Ishikawa (cell line): ENCODE results near the gene LRRC75B.

ENCODE experiments used
- CEBPB ChIP-seq: IDR thresholded peaks from 2 replicates; pipeline ENCODE4 v1.6.1; 2012
- CREB1 ChIP-seq: IDR thresholded peaks from 2 replicates; pipeline ENCODE4 v1.6.1; 2012; ENCODE audit warnings: low read depth
- EGR1 ChIP-seq: IDR thresholded peaks from 2 replicates; pipeline ENCODE4 v1.6.1; 2012
- EP300 ChIP-seq: IDR thresholded peaks from 2 replicates; pipeline ENCODE4 v1.6.1; 2012; ENCODE audit warnings: borderline replicate concordance
- FOXM1 ChIP-seq: IDR thresholded peaks from 2 replicates; pipeline ENCODE4 v1.6.1; 2012; ENCODE audit warnings: low read depth, borderline replicate concordance
- MAX ChIP-seq: IDR thresholded peaks from 2 replicates; pipeline ENCODE4 v1.6.1; 2012
- NFIC ChIP-seq: IDR thresholded peaks from 2 replicates; pipeline ENCODE4 v1.6.1; 2012
- RAD21 ChIP-seq: IDR thresholded peaks from 2 replicates; pipeline ENCODE4 v1.6.1; 2012; ENCODE audit warnings: low read depth
- REST ChIP-seq: IDR thresholded peaks from 2 replicates; pipeline ENCODE4 v1.6.1; 2012; ENCODE audit warnings: low read depth, mild to moderate bottlenecking
- TAF1 ChIP-seq: IDR thresholded peaks from 2 replicates; pipeline ENCODE4 v1.6.1; 2012; ENCODE audit warnings: low read depth, mild to moderate bottlenecking
- TCF12 ChIP-seq: IDR thresholded peaks from 2 replicates; pipeline ENCODE4 v1.6.1; 2012; ENCODE audit warnings: low read depth
- TEAD4 ChIP-seq: IDR thresholded peaks from 2 replicates; pipeline ENCODE4 v1.6.1; 2012
- USF1 ChIP-seq: IDR thresholded peaks from 2 replicates; pipeline ENCODE4 v1.6.1; 2012
- YY1 ChIP-seq: IDR thresholded peaks from 2 replicates; pipeline ENCODE4 v1.6.1; 2012; ENCODE audit warnings: low read depth
- ZBTB7A ChIP-seq: IDR thresholded peaks from 2 replicates; pipeline ENCODE4 v1.6.1; 2012; ENCODE audit warnings: low read depth

LRRC75B gene

GRCh38 chr22:24543185-24543601 lies 49.7 kb downstream of the LRRC75B start:
- no peak for TF ChIP-seq TAF1
- no peak for TF ChIP-seq EP300
- TF ChIP-seq EGR1, result no peak
- no peak for TF ChIP-seq RAD21
- TF ChIP-seq TCF12, result no peak
- no peak for TF ChIP-seq YY1
- no peak for TF ChIP-seq CEBPB
- TF ChIP-seq NFIC, result no peak
- TF ChIP-seq ZBTB7A, result no peak
- TF ChIP-seq MAX, result no peak
- TF ChIP-seq USF1, result no peak

GRCh38 chr22:24542641-24543040 lies 50.2 kb downstream of the LRRC75B start:
- TF ChIP-seq YY1, result no peak
- no peak for TF ChIP-seq TCF12
- TF ChIP-seq EP300, result no peak
- no peak for TF ChIP-seq TEAD4
- no peak for TF ChIP-seq USF1
- no peak for TF ChIP-seq CREB1
- TF ChIP-seq FOXM1, result no peak
- no peak for TF ChIP-seq RAD21
- no peak for TF ChIP-seq TAF1
- TF ChIP-seq NFIC, result no peak
- no peak for TF ChIP-seq MAX
- no peak for TF ChIP-seq REST
- TF ChIP-seq EGR1, result no peak

- no peak for TF ChIP-seq TAF1
These were observed 51.0 kb downstream of the LRRC75B start for GRCh38 chr22:24541681-24542515.

- TF ChIP-seq REST (no peak), ZBTB7A (no peak), FOXM1 (no peak), NFIC (no peak), MAX (no peak)
These were observed 52.4 kb downstream of the LRRC75B start for GRCh38 chr22:24540470-24540869.

- no peak for TF ChIP-seq EP300
These were observed 56.8 kb downstream of the LRRC75B start for GRCh38 chr22:24536089-24536488.
